ENCODE results near the gene ING2. TPM values are rescaled to one million over a fixed set of nuclear protein-coding genes. Genes with fewer than 3 reads are reported as not detected.
A peak's percentile ranks its signal among the peaks of the same experiment; 100 is the strongest.

The ING2 gene
- total RNA-seq, 6 experiments from 2014 or later: 11.0 to 15.8 (median 14.7) TPM

GRCh38 chr4:183533698-183534097, 28.8 kb downstream of the ING2 start:
- H3K27ac Mint-ChIP-seq: no peak overlapping the region
- peaks cover 9% of the 10 kb centered on the region for H3K27me3 Mint-ChIP-seq (ENCODE audit: insufficient read depth)

GRCh38 chr4:183540410-183541009, 35.7 kb downstream of the ING2 start:
- Mint-ChIP-seq H3K4me3 (peak overlapping the region; percentile 38), H3K9me3 (peaks cover 16% of the 10 kb centered on the region), H3K27ac (no peak overlapping the region), H3K27me3 (ENCODE audit: insufficient read depth) (peaks cover 28% of the 10 kb centered on the region), H3K36me3 (ENCODE audit: low read depth) (peaks cover 15% of the 10 kb centered on the region), H3K4me1 (ENCODE audit: low read depth) (peaks cover 14% of the 10 kb centered on the region)
- TF ChIP-seq CTCF (IDR thresholded peaks at IDR 0.05): no peak
- DNase-seq: no peak

More at GRCh38 chr4:183533698-183534097, 28.8 kb downstream of the ING2 start:
- Mint-ChIP-seq H3K4me1 (ENCODE audit: low read depth) (peaks cover 10% of the 10 kb centered on the region), H3K36me3 (ENCODE audit: low read depth) (no peaks in the 10 kb centered on the region), H3K4me3 (no peak overlapping the region), H3K9me3 (no peaks in the 10 kb centered on the region)
- no peak for DNase-seq
- no peak for TF ChIP-seq CTCF (IDR thresholded peaks at IDR 0.05)

GRCh38 chr4:183541010-183541751, 36.3 kb downstream of the ING2 start:
- Mint-ChIP-seq H3K4me1 (ENCODE audit: low read depth) (peaks cover 14% of the 10 kb centered on the region), H3K27ac (no peak overlapping the region), H3K9me3 (peaks cover 16% of the 10 kb centered on the region), H3K4me3 (peak overlapping the region; percentile 38), H3K36me3 (ENCODE audit: low read depth) (peaks cover 15% of the 10 kb centered on the region), H3K27me3 (ENCODE audit: insufficient read depth) (peaks cover 28% of the 10 kb centered on the region)
- TF ChIP-seq CTCF (IDR thresholded peaks at IDR 0.05): no peak
- DNase-seq: no peak

GRCh38 chr4:183541752-183542040, 36.8 kb downstream of the ING2 start:
- Mint-ChIP-seq H3K36me3 (ENCODE audit: low read depth) (peaks cover 15% of the 10 kb centered on the region), H3K9me3 (peaks cover 16% of the 10 kb centered on the region), H3K27ac (no peak overlapping the region), H3K4me3 (peak overlapping the region; percentile 38; the same call in 1 of the 2 replicates), H3K27me3 (ENCODE audit: insufficient read depth) (peaks cover 28% of the 10 kb centered on the region), H3K4me1 (ENCODE audit: low read depth) (peaks cover 14% of the 10 kb centered on the region)
- TF ChIP-seq CTCF (IDR thresholded peaks at IDR 0.05): no peak
- no peak for DNase-seq

- Mint-ChIP-seq H3K36me3 (ENCODE audit: low read depth) (peaks cover 15% of the 10 kb centered on the region), H3K27ac (no peak overlapping the region), H3K4me1 (ENCODE audit: low read depth) (peaks cover 14% of the 10 kb centered on the region), H3K9me3 (peaks cover 16% of the 10 kb centered on the region), H3K4me3 (no peak overlapping the region), H3K27me3 (ENCODE audit: insufficient read depth) (peaks cover 29% of the 10 kb centered on the region)
- DNase-seq: no peak
- TF ChIP-seq CTCF (IDR thresholded peaks at IDR 0.05): no peak
Observed at GRCh38 chr4:183543435-183543834, 38.6 kb downstream of the ING2 start.
